Caki2 (cell line): ENCODE results near the gene FAM187B. TPM values are rescaled to one million over a fixed set of nuclear protein-coding genes. Genes with fewer than 3 reads are reported as not detected.

Experiments used
- DNase-seq: peaks from one replicate; pipeline ENCODE4 v3.0.0-alpha.2; 2015; ENCODE audit warnings: low read depth
- in situ Hi-C: cut with HindIII; loops from 2 replicates; pipeline ENCODE4 v1.10.0; 2016; ENCODE audit warnings: low sequenced_read_pairs, low pct_unique_long_range_greater_than_20kb, mixed read lengths
- total RNA-seq: library from RNA; depleted of rRNA; stranded (reverse); fragments of >200 nt; shearing (Covaris generic); gene quantifications from 2 replicates; pipeline ENCODE4 v1.2.3, GENCODE V29; 2014; ENCODE audit warnings: low replicate concordance

FAM187B gene
- total RNA-seq, 1 experiment from 2014 or later = not detected

DNA sequence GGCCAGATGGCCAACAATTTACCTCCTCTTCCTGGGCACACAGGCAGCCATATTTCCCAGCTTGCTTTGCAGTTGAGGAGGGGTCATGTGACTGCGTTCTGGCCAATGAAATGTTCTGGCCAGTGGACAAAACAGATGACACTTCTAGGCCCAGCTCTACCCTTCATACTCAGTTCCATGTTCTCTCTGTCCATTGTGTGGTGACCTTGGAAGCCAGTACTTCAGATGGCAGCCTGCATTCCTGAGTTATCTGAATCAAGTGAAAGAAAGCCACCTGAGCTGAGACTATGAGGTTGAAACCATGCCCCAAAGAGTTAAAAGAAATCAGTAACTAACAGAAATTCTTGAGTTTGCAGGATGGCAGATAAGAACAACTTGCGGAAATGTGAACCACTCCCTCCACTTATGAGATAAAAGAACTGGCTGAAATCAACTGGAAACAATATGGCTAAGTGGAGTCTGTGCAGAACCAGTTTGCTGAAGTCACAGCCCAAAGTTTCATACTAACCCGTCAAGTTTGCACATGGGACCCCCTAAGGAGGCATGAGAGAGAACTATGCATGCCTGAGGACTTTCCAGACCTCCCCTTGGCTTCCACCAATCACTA, 8.1 kb downstream of the FAM187B start:
- in situ Hi-C loops = no loop called here
- DNase-seq = no peak

- no peak for DNase-seq
- in situ Hi-C loops = no loop called here
Measured at GRCh38 chr19:35219008-35219407, 9.5 kb downstream of the FAM187B start.

DNA sequence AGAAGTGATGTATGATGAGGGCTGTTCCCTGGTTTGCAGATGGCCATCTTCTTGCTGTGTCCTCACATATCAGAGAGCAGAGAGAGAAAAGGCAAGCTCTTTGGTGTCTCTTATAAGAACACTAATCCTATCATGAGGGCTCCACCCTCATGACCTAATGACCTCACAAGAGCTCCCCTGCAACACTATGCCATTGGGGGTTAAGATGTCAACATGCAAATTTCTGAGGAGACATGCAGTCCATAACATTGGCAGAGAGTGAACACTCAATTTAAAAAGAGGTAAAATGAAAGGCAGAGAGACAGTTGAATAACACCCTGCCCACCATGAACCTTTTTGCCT, 10.9 kb downstream of the FAM187B start:
- DNase-seq = no peak
- in situ Hi-C loops = no loop called here

- in situ Hi-C loops = no loop called here
- no peak for DNase-seq
Measured at GRCh38 chr19:35216833-35217648, 11.5 kb downstream of the FAM187B start.

- in situ Hi-C loops = no loop called here
- no peak for DNase-seq
Measured at GRCh38 chr19:35216016-35216832, 12.3 kb downstream of the FAM187B start.

GRCh38 chr19:35214766-35215422, 13.6 kb downstream of the FAM187B start:
- DNase-seq = no peak
- in situ Hi-C loops = no loop called here

- DNase-seq = peak; percentile 42
- in situ Hi-C loops = no loop called here
Measured at GRCh38 chr19:35213663-35214632, 14.6 kb downstream of the FAM187B start.

DNA sequence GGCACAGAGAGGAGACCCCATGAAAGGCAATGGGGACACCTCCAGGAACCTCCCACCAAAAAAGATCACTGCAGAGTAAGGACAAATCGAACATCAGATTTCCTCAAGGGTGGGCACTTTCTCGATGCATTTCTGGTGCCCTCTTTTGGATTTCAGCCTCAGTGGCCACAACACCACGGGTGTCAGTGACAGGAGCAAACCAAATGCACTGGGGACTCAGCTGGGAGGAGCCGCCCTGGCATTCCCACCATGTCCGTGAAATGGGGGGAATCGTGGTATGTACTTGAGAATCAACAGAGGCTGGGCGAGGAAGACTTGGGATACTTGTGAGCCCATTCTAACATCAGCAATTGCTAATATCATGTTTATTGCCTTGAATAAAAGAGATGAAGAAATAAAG, 16.3 kb downstream of the FAM187B start:
- in situ Hi-C loops = no loop called here
- no peak for DNase-seq

GRCh38 chr19:35211545-35212230, 16.9 kb downstream of the FAM187B start:
- in situ Hi-C loops = no loop called here
- DNase-seq = no peak

GRCh38 chr19:35209646-35210045, 18.9 kb downstream of the FAM187B start:
- in situ Hi-C loops = no loop called here
- no peak for DNase-seq

DNA sequence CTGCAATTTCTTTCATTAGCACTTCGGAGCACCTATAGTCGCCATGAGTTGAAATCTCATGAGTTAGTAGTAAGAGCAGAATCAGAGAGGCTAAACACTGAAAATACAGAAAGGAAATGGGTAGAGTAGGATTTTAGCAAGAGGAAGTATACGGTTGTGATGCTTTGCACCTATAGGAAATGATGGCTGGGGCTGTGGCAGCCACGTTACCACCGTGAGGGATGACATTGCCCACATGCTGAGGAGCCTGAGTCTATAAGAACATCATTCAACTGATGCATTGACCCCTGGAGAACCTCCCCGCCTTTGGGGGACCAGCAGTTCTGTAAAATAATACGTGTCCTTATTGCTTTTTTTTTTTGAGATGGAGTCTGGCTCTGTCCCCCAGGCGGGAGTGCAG, 20.4 kb downstream of the FAM187B start:
- in situ Hi-C loops = no loop called here
- no peak for DNase-seq

DNA sequence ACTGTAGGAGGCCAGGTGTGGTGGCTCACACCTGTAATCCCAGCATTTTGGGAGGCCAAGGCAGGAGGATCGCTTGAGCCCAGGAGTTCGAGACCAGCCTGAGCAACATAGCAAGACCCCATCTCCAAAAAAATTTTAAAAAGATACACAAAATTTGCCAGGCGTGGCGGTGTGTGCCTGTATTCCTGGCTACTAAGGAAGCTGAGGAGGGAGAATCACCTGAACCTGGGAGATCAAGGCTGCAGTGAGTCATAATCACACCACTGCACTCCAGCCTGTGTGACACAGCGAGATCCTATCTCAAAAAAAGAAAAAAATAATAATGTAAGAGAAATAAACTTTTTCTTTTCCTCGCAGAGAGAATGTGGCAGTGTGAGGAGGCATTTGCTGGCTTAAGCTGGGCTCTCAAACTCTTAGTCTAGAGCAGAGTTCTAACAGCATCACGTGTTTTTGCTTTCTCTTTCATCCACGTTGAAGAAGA, 21.1 kb downstream of the FAM187B start:
- DNase-seq = peak; percentile 13
- in situ Hi-C loops = no loop called here

- in situ Hi-C loops = no loop called here
- no peak for DNase-seq
Measured at GRCh38 chr19:35206855-35207254, 21.7 kb downstream of the FAM187B start.

- in situ Hi-C loops = no loop called here
- DNase-seq = no peak
Measured at GRCh38 chr19:35206379-35206778, 22.2 kb downstream of the FAM187B start.

DNA sequence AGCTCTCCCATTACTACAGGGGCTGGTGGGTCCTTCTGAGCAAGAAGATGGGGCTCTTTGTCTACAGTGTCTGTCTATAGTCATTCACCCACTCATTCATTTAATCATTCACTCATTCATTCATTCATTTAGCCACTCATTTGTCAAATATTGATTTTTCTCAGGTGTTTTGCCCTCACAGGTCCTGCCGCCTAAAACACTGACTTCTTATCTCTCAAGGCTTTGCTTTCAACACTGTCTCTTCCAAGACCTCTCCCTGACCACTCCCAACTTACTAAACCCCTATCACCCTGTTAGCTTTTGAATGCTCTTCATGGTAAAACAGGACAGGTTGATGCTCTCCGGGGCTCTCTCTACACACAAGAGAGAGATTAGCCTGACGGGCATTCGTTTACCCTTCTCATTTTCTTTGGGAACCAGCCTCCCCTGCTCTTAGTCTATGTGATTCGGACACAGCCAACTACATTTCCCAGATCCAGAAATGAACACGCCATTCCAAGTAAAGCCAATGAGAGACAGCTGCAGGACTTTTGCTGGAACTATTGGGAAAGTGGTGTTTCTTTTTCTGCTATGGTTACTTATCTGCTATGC, 22.7 kb downstream of the FAM187B start:
- DNase-seq = no peak
- in situ Hi-C loops = no loop called here

DNA sequence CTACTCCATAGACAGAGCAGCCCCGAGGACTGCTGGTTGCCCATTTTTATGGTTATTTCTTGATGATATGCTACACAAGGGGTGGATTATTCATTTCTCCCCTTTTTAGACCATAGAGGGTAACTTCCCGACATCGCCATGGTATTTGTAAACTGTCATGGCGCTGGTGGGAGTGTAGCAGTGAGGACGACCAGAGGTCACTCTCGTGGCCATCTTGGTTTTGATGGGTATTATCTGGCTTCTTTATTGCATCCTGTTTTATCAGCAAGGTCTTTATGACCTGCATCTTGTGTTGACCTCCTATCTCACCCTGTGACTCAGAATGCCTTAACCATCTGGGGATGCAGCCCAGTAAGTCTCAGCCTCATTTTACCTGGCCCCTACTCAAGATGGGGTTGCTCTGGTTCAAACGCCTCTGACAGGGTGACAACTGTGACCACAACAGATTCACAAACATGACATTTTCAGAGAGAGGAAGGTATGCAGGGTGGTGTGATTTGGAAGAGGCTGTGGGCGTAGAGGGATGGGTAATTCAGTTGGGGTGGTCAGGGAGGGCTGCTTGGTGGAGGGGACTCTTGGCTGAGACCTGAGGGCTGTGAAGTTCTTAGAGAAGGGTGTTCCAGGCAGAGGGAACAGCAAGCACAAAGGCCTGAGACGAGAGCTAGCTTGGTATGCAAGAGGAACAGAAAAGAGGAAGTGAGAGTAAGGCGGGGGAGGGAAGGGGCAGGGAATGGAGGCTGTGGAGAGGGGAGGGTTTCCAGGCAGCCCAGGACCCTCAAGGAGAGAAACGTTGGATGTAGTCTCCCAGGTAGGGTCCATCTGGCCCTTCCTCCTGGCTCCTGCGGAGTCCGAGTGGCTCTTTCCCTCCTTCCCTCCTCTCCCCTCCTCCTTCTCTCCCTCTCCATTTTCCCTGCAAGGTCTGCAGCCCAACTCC, 23.5 kb downstream of the FAM187B start:
- DNase-seq = no peak
- in situ Hi-C loops = no loop called here
